Measurements from ENCODE around the gene SSR1. TPM values are rescaled to one million over a fixed set of nuclear protein-coding genes. Genes with fewer than 3 reads are reported as not detected.
"Not testable (repeated sequence)": the region's sequence is repeated elsewhere in the genome, so short reads cannot be mapped to it uniquely, and the experiment has no call there.

Gene SSR1
- polyA plus RNA-seq, 4 donors, result 8.9 to 135 (median 36.7) TPM

DNA sequence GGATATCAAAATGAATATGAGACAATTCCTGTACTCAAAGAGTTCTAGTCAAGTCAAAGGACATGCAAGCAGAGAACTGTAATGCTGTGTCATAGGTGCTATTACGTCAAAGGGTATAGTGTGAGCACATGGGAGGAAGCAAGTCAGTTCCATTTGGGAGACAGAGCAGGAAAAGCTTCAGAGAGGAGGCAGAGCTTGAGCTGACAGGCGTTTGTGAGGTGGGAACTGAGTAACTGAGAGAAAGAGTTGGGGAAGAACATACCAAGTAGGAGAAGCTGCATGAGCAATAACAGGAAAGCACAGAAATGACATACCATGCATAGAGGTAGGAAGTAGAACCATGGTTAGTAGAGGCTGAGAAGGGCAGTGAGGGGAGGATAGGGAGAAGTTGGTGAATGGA lies 15.2 kb upstream of the SSR1 start:
- no peaks in the 10 kb centered on the region for H3K4me1 ChIP-seq (ENCODE audit: control insufficient read depth in 3 of 3, insufficient read depth in 2 of 3, low read depth in 1 of 3, low read length in 2 of 3)
- H3K27ac ChIP-seq (ENCODE audit: low read depth in 1 of 3, low read length in 2 of 3), result no peak overlapping the region
- no peak for FAIRE-seq
- DNase-seq, result no peak
- no peaks in the 10 kb centered on the region for H3K36me3 ChIP-seq (ENCODE audit: control insufficient read depth in 3 of 3, insufficient read depth in 2 of 3, low read depth in 1 of 3, low read length in 3 of 3)
- H3K4me3 ChIP-seq (ENCODE audit: low read depth in 1 of 3, low read length in 3 of 3), result no peak overlapping the region
- 50 to 61% (median 53%) methylated on average over 2 of the region's 2 CpGs for WGBS, 3 donors
- no peaks in the 10 kb centered on the region for H3K9me3 ChIP-seq (ENCODE audit: control insufficient read depth in 2 of 2, insufficient read depth in 1 of 2, low read depth in 1 of 2, low read length in 1 of 2)
- no peaks in the 10 kb centered on the region for H3K27me3 ChIP-seq (ENCODE audit: control insufficient read depth in 3 of 3, insufficient read depth in 3 of 3, low read length in 3 of 3)

DNA sequence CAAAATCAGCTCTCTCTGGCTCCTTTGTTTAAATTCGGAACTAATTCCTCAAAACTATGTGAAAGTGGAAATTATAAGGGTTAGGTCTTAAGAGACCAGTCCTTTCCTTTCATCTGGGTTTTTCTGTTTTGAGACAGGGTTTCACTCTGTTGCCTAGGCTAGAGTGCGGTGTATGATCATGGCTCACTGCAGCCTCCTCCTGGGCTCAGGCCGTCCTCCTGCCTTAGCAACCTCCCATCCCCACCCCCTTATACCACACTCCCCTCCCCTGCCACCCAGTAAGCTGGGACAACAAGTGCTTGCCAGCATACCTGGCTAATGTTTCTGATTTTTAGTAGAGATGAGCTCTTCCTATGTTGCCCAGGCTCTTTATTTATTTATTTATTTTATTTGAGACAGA lies 12.8 kb upstream of the SSR1 start:
- no peak for FAIRE-seq

DNA sequence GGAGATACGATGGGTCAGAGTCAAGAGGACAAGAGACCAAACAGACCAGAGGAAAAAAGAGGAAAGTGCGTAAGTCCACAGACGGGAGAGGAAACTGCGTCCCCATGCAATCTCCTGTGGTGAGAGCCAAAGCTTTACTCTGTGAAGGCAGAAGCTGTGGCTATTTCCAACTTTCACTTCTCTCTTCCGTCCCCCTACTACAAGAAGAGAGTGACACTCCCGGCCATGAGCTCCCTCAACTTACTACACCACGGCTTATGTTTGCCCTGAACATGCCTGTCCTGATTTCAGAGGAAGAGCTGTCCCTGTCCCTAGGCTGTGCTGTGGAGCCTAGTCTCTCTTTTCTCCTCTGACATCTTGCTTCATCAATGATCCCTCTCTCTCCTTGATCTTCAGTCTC lies 11.5 kb upstream of the SSR1 start:
- Histone ChIP-seq H3K27me3 (ENCODE audit: control insufficient read depth in 3 of 3, insufficient read depth in 3 of 3, low read length in 3 of 3) (no peaks in the 10 kb centered on the region), H3K4me1 (ENCODE audit: control insufficient read depth in 3 of 3, insufficient read depth in 2 of 3, low read depth in 1 of 3, low read length in 2 of 3) (no peaks in the 10 kb centered on the region), H3K9me3 (ENCODE audit: control insufficient read depth in 2 of 2, insufficient read depth in 1 of 2, low read depth in 1 of 2, low read length in 1 of 2) (no peaks in the 10 kb centered on the region), H3K4me3 (ENCODE audit: low read depth in 1 of 3, low read length in 3 of 3) (no peak overlapping the region), H3K36me3 (ENCODE audit: control insufficient read depth in 3 of 3, insufficient read depth in 2 of 3, low read depth in 1 of 3, low read length in 3 of 3) (no peaks in the 10 kb centered on the region), H3K27ac (ENCODE audit: low read depth in 1 of 3, low read length in 2 of 3) (no peak overlapping the region)
- DNase-seq (no peak), FAIRE-seq (no peak)
- 58 to 73% (median 73%) methylated on average over 7 of the region's 7 CpGs for WGBS, 3 donors

More for the DNA sequence above, 12.8 kb upstream of the SSR1 start:
- H3K36me3 ChIP-seq (ENCODE audit: control insufficient read depth in 3 of 3, insufficient read depth in 2 of 3, low read depth in 1 of 3, low read length in 3 of 3), result no peaks in the 10 kb centered on the region
- WGBS, 3 donors, result 76 to 87% (median 80%) methylated on average over 3 of the region's 3 CpGs
- H3K4me3 ChIP-seq (ENCODE audit: low read depth in 1 of 3, low read length in 3 of 3), result no peak overlapping the region
- H3K27ac ChIP-seq (ENCODE audit: low read depth in 1 of 3, low read length in 2 of 3), result no peak overlapping the region
- no peaks in the 10 kb centered on the region for H3K27me3 ChIP-seq (ENCODE audit: control insufficient read depth in 3 of 3, insufficient read depth in 3 of 3, low read length in 3 of 3)
- H3K4me1 ChIP-seq (ENCODE audit: control insufficient read depth in 3 of 3, insufficient read depth in 2 of 3, low read depth in 1 of 3, low read length in 2 of 3), result no peaks in the 10 kb centered on the region
- no peak for DNase-seq
- H3K9me3 ChIP-seq (ENCODE audit: control insufficient read depth in 2 of 2, insufficient read depth in 1 of 2, low read depth in 1 of 2, low read length in 1 of 2), result no peaks in the 10 kb centered on the region

DNA sequence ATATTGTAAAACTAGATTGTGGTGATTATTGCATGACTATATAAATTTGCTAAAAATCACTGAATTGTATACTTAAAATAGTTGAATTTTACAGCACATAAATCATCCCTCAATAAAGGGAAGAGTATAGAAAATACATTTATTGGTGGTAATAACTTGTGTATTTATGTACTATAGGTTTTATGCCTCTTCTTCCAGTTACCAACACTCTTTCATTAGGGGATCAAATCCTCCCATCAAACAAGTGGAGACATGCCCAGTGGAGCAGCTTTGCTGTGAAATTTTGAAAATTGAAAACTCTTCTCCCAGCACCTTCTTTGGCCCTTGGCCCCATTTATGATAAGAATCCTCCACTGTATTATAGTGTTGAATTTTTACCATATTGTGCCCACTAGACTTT lies 10.1 kb upstream of the SSR1 start:
- no peak for FAIRE-seq
- H3K4me3 ChIP-seq (ENCODE audit: low read depth in 1 of 3, low read length in 3 of 3), result no peak overlapping the region
- H3K9me3 ChIP-seq (ENCODE audit: control insufficient read depth in 2 of 2, insufficient read depth in 1 of 2, low read depth in 1 of 2, low read length in 1 of 2), result no peaks in the 10 kb centered on the region
- no peaks in the 10 kb centered on the region for H3K4me1 ChIP-seq (ENCODE audit: control insufficient read depth in 3 of 3, insufficient read depth in 2 of 3, low read depth in 1 of 3, low read length in 2 of 3)
- H3K27me3 ChIP-seq (ENCODE audit: control insufficient read depth in 3 of 3, insufficient read depth in 3 of 3, low read length in 3 of 3), result no peaks in the 10 kb centered on the region
- H3K36me3 ChIP-seq (ENCODE audit: control insufficient read depth in 3 of 3, insufficient read depth in 2 of 3, low read depth in 1 of 3, low read length in 3 of 3), result no peaks in the 10 kb centered on the region
- no peak for DNase-seq
- no peak overlapping the region for H3K27ac ChIP-seq (ENCODE audit: low read depth in 1 of 3, low read length in 2 of 3)

DNA sequence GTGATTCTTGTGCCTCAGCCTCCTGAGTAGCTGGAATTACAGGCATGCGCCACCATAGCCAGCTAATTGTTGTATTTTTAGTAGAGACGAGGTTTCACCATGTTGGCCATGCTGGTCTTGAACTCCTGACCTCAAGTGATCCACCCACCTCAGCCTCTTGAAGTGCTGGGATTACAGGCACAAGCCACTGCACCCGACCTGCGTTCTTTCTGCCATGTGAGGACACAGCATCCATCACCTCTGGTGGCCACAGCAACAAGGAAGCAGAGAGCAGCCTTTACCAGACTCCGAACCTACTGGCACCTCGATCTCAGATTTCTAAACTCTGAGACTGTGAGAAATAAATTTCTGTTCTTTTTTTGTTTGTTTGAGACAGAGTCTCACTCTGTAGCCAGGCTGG lies 8.9 kb upstream of the SSR1 start:
- FAIRE-seq; H3K36me3 ChIP-seq (ENCODE audit: control insufficient read depth in 3 of 3, insufficient read depth in 2 of 3, low read depth in 1 of 3, low read length in 3 of 3); DNase-seq; H3K9me3 ChIP-seq (ENCODE audit: control insufficient read depth in 2 of 2, insufficient read depth in 1 of 2, low read depth in 1 of 2, low read length in 1 of 2); H3K4me3 ChIP-seq (ENCODE audit: low read depth in 1 of 3, low read length in 3 of 3); H3K27me3 ChIP-seq (ENCODE audit: control insufficient read depth in 3 of 3, insufficient read depth in 3 of 3, low read length in 3 of 3); H3K4me1 ChIP-seq (ENCODE audit: control insufficient read depth in 3 of 3, insufficient read depth in 2 of 3, low read depth in 1 of 3, low read length in 2 of 3); H3K27ac ChIP-seq (ENCODE audit: low read depth in 1 of 3, low read length in 2 of 3): not testable (repeated sequence)
- 79 to 85% (median 83%) methylated on average over 6 of the region's 6 CpGs for WGBS, 3 donors

DNA sequence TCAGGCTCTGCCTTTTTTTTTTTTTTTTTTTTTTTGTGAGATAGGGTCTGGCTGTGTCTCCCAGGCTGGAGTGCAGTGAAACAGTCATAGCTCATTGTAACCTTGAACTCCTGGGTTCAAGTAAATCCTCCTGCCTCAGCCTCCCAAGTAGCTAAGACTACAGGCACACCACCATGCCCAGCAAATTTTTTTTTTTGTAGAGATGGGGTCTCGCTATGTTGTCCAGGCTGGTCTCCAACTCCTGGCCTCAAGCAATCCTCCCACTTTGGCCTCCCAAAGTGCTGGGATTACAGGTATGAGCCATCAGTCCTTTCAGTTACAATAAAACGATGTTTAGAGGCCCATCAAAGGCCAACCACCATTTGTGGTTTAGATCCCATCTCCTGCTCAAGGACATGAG lies 6.4 kb upstream of the SSR1 start:
- not testable (repeated sequence) for H3K4me1 ChIP-seq (ENCODE audit: control insufficient read depth in 3 of 3, insufficient read depth in 2 of 3, low read depth in 1 of 3, low read length in 2 of 3); H3K27ac ChIP-seq (ENCODE audit: low read depth in 1 of 3, low read length in 2 of 3); H3K27me3 ChIP-seq (ENCODE audit: control insufficient read depth in 3 of 3, insufficient read depth in 3 of 3, low read length in 3 of 3); FAIRE-seq; H3K4me3 ChIP-seq (ENCODE audit: low read depth in 1 of 3, low read length in 3 of 3); H3K9me3 ChIP-seq (ENCODE audit: control insufficient read depth in 2 of 2, insufficient read depth in 1 of 2, low read depth in 1 of 2, low read length in 1 of 2); DNase-seq; H3K36me3 ChIP-seq (ENCODE audit: control insufficient read depth in 3 of 3, insufficient read depth in 2 of 3, low read depth in 1 of 3, low read length in 3 of 3)
- WGBS, 3 donors, result 87 to 93% (median 91%) methylated on average over 2 of the region's 2 CpGs

DNA sequence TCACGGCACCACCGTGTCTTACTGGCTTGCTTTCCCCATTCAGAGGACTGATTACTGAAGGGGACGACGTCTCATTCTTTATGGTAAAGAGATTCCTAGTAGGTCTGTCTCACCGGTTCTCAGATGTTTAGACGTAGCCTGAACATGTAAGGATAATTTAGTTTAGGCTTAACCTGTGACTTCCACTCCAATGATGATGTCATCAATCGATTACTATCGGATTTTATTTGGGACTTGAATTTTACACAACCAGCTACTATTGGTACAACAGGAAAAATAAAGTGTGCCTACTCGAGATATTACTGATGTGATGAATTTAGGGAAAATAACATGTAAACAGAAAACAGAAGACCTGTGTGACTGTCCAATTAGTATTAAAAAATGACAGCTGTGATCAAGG lies 4.5 kb upstream of the SSR1 start:
- Histone ChIP-seq H3K4me1 (ENCODE audit: control insufficient read depth in 3 of 3, insufficient read depth in 2 of 3, low read depth in 1 of 3, low read length in 2 of 3) (peaks cover 2 to 4% (median 3%) of the 10 kb centered on the region in 3 donors), H3K27ac (ENCODE audit: low read depth in 1 of 3, low read length in 2 of 3) (no peak overlapping the region), H3K27me3 (ENCODE audit: control insufficient read depth in 3 of 3, insufficient read depth in 3 of 3, low read length in 3 of 3) (no peaks in the 10 kb centered on the region), H3K4me3 (ENCODE audit: low read depth in 1 of 3, low read length in 3 of 3) (no peak overlapping the region), H3K36me3 (ENCODE audit: control insufficient read depth in 3 of 3, insufficient read depth in 2 of 3, low read depth in 1 of 3, low read length in 3 of 3) (no peaks in the 10 kb centered on the region), H3K9me3 (ENCODE audit: control insufficient read depth in 2 of 2, insufficient read depth in 1 of 2, low read depth in 1 of 2, low read length in 1 of 2) (no peaks in the 10 kb centered on the region)
- DNase-seq (no peak), FAIRE-seq (no peak)
- 86 to 89% (median 88%) methylated on average over 9 of the region's 9 CpGs for WGBS, 3 donors

DNA sequence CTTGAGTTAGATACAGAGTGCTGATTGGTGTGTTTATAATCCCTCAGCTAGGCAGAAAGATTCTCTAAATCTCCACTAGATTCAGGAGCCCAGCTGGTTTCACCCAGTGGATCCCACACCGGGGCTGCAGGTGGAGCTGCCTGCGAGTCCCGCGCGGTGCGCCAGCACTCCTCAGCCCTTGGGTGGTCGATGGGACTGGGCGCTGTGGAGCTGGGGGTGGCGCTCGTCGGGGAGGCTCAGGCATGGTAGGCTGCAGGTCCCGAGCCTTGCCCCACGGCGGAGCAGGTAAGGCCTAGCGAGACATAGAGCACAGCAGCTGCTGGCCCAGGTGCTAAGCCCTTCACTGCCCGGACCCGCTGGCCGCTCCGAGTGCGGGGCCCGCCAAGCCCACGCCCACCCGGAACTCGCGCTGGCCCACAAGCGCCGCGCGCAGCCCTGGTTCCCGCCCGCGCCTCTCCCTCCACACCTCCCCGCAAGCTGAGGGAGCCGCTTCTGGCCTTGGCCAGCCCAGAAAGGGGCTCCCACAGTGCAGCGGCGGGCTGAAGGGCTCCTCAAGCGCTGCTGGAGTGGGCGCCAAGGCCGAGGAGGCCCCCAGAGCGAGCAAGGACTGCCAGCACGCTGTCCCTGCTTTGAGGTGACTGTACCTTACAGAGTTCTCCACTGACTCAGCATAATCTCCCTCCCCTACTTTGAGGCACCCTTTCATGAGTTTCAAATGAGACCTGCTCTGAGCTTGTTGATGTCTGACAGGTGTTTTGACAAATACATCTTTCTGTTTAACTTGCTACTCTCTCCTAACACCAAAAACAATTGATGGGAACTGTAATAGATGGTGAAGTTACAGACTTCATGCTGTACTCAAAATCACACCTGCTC lies 3.9 kb upstream of the SSR1 start:
- Histone ChIP-seq H3K27ac (ENCODE audit: low read depth in 1 of 3, low read length in 2 of 3) (no peak overlapping the region), H3K4me1 (ENCODE audit: control insufficient read depth in 3 of 3, insufficient read depth in 2 of 3, low read depth in 1 of 3, low read length in 2 of 3) (peaks cover 2 to 4% (median 3%) of the 10 kb centered on the region in 3 donors), H3K36me3 (ENCODE audit: control insufficient read depth in 3 of 3, insufficient read depth in 2 of 3, low read depth in 1 of 3, low read length in 3 of 3) (no peaks in the 10 kb centered on the region), H3K4me3 (ENCODE audit: low read depth in 1 of 3, low read length in 3 of 3) (no peak overlapping the region), H3K27me3 (ENCODE audit: control insufficient read depth in 3 of 3, insufficient read depth in 3 of 3, low read length in 3 of 3) (no peaks in the 10 kb centered on the region), H3K9me3 (ENCODE audit: control insufficient read depth in 2 of 2, insufficient read depth in 1 of 2, low read depth in 1 of 2, low read length in 1 of 2) (no peaks in the 10 kb centered on the region)
- DNase-seq, result no peak
- FAIRE-seq, result no peak
- 93 to 97% (median 95%) methylated on average over 28 to 41 of the region's 41 CpGs for WGBS, 3 donors

DNA sequence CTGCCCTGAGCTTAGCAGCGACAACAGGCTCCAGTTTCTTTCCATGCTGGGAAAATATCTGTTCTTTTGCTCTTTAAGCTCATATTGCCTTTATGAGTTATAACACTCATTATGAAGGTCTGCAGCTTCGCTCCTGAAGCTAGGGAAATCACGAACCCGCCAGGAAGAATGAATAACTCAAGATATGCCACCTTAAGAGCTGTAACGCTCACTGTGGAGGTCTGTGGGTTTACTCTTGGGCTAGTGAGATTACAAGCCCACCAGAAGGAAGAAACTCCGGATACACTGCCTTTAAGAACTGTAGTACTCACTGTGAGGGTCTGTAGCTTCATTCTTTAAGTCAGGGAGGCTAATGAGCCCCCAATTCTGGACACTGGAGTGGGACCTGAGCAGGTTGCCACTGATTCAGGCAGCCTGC lies 3.0 kb upstream of the SSR1 start:
- peaks cover 2 to 4% (median 3%) of the 10 kb centered on the region in 3 donors for H3K4me1 ChIP-seq (ENCODE audit: control insufficient read depth in 3 of 3, insufficient read depth in 2 of 3, low read depth in 1 of 3, low read length in 2 of 3)
- H3K9me3 ChIP-seq (ENCODE audit: control insufficient read depth in 2 of 2, insufficient read depth in 1 of 2, low read depth in 1 of 2, low read length in 1 of 2), result no peaks in the 10 kb centered on the region
- H3K36me3 ChIP-seq (ENCODE audit: control insufficient read depth in 3 of 3, insufficient read depth in 2 of 3, low read depth in 1 of 3, low read length in 3 of 3), result no peaks in the 10 kb centered on the region
- FAIRE-seq (no peak), DNase-seq (no peak)
- H3K27ac ChIP-seq (ENCODE audit: low read depth in 1 of 3, low read length in 2 of 3), result no peak overlapping the region
- WGBS, 3 donors, result 84 to 93% (median 86%) methylated on average over 6 of the region's 6 CpGs
- no peaks in the 10 kb centered on the region for H3K27me3 ChIP-seq (ENCODE audit: control insufficient read depth in 3 of 3, insufficient read depth in 3 of 3, low read length in 3 of 3)
- H3K4me3 ChIP-seq (ENCODE audit: low read depth in 1 of 3, low read length in 3 of 3), result no peak overlapping the region
